ENCODE measurements around the gene PCDHGC5.

GRCh38 chr5:141491323-141492167 is 2.7 kb downstream of the PCDHGC5 start:
- TF ChIP-seq POLR2A (IDR thresholded peaks at IDR 0.05) = no peak
- no peak for TF ChIP-seq CTCF (IDR thresholded peaks at IDR 0.05)

All from lower leg skin (tissue), 3 donors.